Retinal pigment epithelial cell (primary cell): ENCODE results near the gene GPR173.

Experiments
- DNase-seq: peaks from one replicate; pipeline ENCODE4 v3.0.0-alpha.2; 2010; ENCODE audit warnings: low read depth
- H3K4me3 ChIP-seq: 2 replicates; pipeline ENCODE4 v1.5.1; 2011; ENCODE audit warnings: mild to moderate bottlenecking, low read length, control low read depth, moderate library complexity
- CTCF ChIP-seq: conservative IDR thresholded peaks from 2 replicates; pipeline ENCODE4 v1.5.1; 2011; ENCODE audit warnings: low read depth, low read length, control low read depth, inconsistent platforms

GPR173 gene

DNA sequence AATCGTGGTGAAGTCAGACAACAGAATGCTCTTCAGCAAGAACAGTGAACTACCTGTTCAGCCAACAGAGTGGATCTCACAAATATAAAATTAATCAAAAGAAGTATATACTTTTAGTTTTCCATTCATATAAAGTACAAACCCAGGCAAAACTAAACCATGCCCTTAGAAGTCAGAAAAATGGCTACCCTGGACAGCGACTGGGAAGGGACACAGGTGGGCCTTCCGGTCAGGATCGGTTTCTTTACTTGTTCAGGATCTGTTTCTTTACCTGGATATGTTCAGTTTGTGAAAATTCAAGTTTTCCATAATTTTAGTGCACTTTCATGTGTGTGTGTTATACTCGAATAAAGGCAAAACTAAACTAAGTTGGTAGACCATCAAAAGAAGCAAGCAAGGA lies 12.4 kb upstream of the GPR173 start:
- TF ChIP-seq CTCF, result no peak
- no peak for DNase-seq
- H3K4me3 ChIP-seq, result no peak overlapping the region

GRCh38 chrX:53039236-53039635 lies 9.4 kb upstream of the GPR173 start:
- no peak for DNase-seq
- no peak for TF ChIP-seq CTCF
- H3K4me3 ChIP-seq, result no peak overlapping the region

DNA sequence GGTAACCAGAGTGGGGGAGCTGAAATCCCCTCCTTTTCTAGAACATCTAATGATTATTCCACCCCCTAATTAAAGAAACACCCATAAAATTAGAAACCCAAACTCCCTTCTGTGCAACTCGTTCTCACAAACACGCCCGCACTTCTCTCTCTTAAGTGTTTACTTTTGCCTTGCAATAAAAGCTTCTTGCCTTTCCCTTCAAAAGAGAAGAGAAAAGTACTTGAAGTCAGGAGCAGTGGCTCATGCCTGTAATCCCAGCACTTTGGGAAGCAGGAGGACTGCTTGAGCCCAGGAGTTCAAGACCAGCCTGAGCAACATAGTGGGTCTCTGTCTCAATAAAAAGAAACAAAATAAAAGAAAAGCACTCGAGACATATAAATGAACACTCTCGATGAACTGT lies 3.6 kb upstream of the GPR173 start:
- no peak for TF ChIP-seq CTCF
- no peak overlapping the region for H3K4me3 ChIP-seq
- DNase-seq, result no peak

DNA sequence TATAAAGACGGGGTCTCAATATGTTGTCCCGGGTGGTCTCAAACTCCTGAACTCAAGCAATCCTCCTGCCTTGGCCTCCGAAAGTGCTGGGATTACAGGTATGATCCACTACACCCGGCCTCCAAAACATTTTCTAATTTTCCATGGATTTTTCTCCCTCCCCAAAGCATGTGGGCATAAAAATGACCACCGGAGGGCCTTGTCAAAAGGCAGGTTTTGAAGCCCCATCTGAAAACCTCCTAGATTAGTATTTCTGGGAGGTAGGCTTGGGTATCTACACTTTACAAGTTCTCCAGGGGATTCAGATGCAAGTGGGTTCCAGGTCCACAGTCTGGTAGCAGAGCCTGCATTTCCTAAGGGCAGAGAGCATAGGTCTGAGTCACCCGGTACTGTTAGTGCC lies 1.4 kb upstream of the GPR173 start:
- no peak for DNase-seq
- H3K4me3 ChIP-seq, result no peak overlapping the region
- TF ChIP-seq CTCF, result peak; percentile 50

GRCh38 chrX:53049127-53049517 lies 533 bp downstream of the GPR173 start:
- peak overlapping the region; percentile 63 for H3K4me3 ChIP-seq
- no peak for DNase-seq
- no peak for TF ChIP-seq CTCF

DNA sequence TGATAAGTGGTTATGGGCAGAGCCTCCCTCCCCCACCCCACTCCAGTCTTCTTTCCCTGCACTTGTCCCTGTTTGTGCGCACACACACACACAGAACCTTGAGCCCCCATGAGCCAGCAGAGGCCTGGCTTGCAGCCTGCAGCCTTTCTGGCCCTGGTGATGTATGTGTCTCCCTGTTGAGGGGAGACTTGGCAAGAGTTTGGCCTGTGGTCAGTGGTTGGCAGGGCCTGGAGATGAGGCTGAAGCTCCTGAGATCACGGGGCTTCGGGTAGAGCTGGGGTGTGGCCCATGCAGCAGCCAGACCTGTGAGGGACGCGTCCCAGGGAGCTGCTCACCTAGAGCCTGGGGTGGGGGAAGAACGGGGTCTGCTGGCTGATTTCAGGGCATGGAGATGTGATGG lies 2.3 kb downstream of the GPR173 start:
- DNase-seq, result no peak
- TF ChIP-seq CTCF, result no peak
- H3K4me3 ChIP-seq, result no peak overlapping the region

- DNase-seq, result no peak
- no peak overlapping the region for H3K4me3 ChIP-seq
- TF ChIP-seq CTCF, result no peak
Measured at GRCh38 chrX:53055244-53055849, 6.8 kb downstream of the GPR173 start.
